Measurements from ENCODE around the gene DPP4. TPM values are rescaled to one million over a fixed set of nuclear protein-coding genes. Genes with fewer than 3 reads are reported as not detected.
"Not testable (repeated sequence)": the region's sequence is repeated elsewhere in the genome, so short reads cannot be mapped to it uniquely, and the experiment has no call there.

DPP4 gene
- total and polyA plus RNA-seq, 2 donors from 2014 or later, result 29.4 to 74.8 TPM

DNA sequence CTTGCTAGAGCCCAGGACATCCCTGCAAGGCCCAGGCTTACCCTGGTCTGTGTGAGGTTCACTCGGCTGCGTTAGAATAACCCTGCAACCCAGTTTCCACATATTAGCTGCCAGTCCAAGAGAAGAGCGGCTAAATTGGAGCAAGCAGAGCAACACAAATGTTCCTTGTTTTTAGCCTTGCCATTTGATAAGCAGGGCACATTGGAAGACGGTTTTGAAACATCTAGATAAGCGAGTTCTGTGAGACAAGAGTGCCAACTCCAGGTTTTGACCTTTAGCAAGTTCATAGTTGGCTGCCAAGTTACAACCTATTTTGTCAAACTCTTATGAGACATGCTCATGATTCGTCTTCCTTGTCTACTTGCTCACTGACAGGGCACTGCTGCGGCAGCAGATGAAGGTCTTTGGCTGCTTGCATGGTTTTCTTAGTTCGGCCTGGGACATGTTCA is 23.5 kb downstream of the DPP4 start:
- DNase-seq (no peak), FAIRE-seq (no peak)
- intact Hi-C loops (cut with DNase I), result no loop called here
- Histone ChIP-seq H3K27me3 (ENCODE audit: control insufficient read depth, insufficient read depth, low read length) (no peaks in the 10 kb centered on the region), H3K9me3 (ENCODE audit: control insufficient read depth in 2 of 3, insufficient read depth in 1 of 3, low read length in 3 of 3) (no peaks in the 10 kb centered on the region), H3K4me3 (ENCODE audit: low read length in 3 of 3) (no peak overlapping the region), H3K27ac (ENCODE audit: low read depth in 2 of 2, low read length in 2 of 2) (no peak overlapping the region), H3K36me3 (ENCODE audit: control insufficient read depth in 2 of 3, insufficient read depth in 3 of 3, low read length in 3 of 3) (no peaks in the 10 kb centered on the region), H3K9ac (ENCODE audit: low read length in 3 of 3) (no peak overlapping the region), H3K4me1 (ENCODE audit: control insufficient read depth in 2 of 3, insufficient read depth in 2 of 3, low read depth in 1 of 3, low read length in 3 of 3) (peaks cover 0 to 4% (median 0%) of the 10 kb centered on the region in 3 donors)
- TF ChIP-seq CTCF (IDR thresholded peaks at IDR 0.05; ENCODE audit: borderline replicate concordance, extremely low read depth, insufficient read depth), result no peak

DNA sequence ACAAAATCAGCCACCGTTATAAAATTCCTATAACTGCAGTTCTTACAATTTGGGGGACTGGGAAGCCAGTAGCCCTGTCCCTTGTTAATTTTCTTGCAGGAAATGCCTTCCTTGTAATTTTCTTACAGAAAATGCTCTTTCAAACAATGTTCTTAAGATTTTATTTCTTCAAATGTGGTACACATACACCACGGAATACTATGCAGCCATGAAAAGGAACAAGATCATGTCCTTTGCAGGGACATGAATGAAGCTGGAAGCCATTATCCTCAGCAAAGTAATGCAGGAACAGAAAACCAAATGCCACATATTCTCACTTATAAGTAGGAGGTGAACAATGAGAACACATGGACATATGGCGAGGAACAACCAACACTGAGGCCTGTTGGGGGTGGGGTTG is 24.9 kb downstream of the DPP4 start:
- H3K4me1 ChIP-seq (ENCODE audit: control insufficient read depth in 2 of 3, insufficient read depth in 2 of 3, low read depth in 1 of 3, low read length in 3 of 3); FAIRE-seq: not testable (repeated sequence)

DNA sequence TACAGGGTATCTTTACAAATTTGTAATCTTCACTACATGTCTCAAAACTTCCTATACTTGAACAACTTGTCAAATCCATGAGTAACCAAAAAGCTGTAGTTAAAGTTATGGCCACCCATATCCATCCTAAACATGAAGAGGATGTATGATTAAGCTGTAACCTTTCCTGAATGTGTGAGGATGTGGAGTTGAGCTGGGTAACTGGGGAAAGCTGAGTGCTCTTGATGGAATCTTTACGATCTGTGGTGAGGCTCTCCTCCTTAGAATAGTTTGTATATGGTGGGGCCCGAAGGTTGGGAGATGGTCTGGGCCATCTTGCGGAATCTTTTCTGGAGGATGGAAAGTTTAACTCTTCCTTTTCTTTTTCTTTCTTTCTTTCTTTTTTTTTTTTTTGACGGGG is 29.4 kb downstream of the DPP4 start:
- no peak for TF ChIP-seq CTCF (IDR thresholded peaks at IDR 0.05; ENCODE audit: borderline replicate concordance, extremely low read depth, insufficient read depth)
- Histone ChIP-seq H3K9ac (ENCODE audit: low read length in 3 of 3) (no peak overlapping the region), H3K4me3 (ENCODE audit: low read length in 3 of 3) (no peak overlapping the region), H3K9me3 (ENCODE audit: control insufficient read depth in 2 of 3, insufficient read depth in 1 of 3, low read length in 3 of 3) (no peaks in the 10 kb centered on the region), H3K36me3 (ENCODE audit: control insufficient read depth in 2 of 3, insufficient read depth in 3 of 3, low read length in 3 of 3) (peaks cover 0 to 2% (median 2%) of the 10 kb centered on the region in 3 donors), H3K27ac (ENCODE audit: low read depth in 2 of 2, low read length in 2 of 2) (no peak overlapping the region), H3K27me3 (ENCODE audit: control insufficient read depth, insufficient read depth, low read length) (no peaks in the 10 kb centered on the region), H3K4me1 (ENCODE audit: control insufficient read depth in 2 of 3, insufficient read depth in 2 of 3, low read depth in 1 of 3, low read length in 3 of 3) (no peaks in the 10 kb centered on the region)
- DNase-seq (no peak), FAIRE-seq (no peak)
- intact Hi-C loops (cut with DNase I), result no loop called here

More for the DNA sequence above, 24.9 kb downstream of the DPP4 start:
- H3K27me3 ChIP-seq (ENCODE audit: control insufficient read depth, insufficient read depth, low read length); intact Hi-C loops (cut with DNase I); H3K27ac ChIP-seq (ENCODE audit: low read depth in 2 of 2, low read length in 2 of 2); H3K4me3 ChIP-seq (ENCODE audit: low read length in 3 of 3); H3K9ac ChIP-seq (ENCODE audit: low read length in 3 of 3); DNase-seq; H3K9me3 ChIP-seq (ENCODE audit: control insufficient read depth in 2 of 3, insufficient read depth in 1 of 3, low read length in 3 of 3); H3K36me3 ChIP-seq (ENCODE audit: control insufficient read depth in 2 of 3, insufficient read depth in 3 of 3, low read length in 3 of 3): not testable (repeated sequence)

GRCh38 chr2:162043132-162043531 is 30.9 kb downstream of the DPP4 start:
- no peak for TF ChIP-seq CTCF (IDR thresholded peaks at IDR 0.05; ENCODE audit: borderline replicate concordance, extremely low read depth, insufficient read depth)
- no peak overlapping the region for H3K9ac ChIP-seq (ENCODE audit: low read length in 3 of 3)
- FAIRE-seq (no peak), DNase-seq (no peak)
- H3K27me3 ChIP-seq (ENCODE audit: control insufficient read depth, insufficient read depth, low read length), result no peaks in the 10 kb centered on the region
- no peak overlapping the region for H3K4me3 ChIP-seq (ENCODE audit: low read length in 3 of 3)
- no peaks in the 10 kb centered on the region for H3K4me1 ChIP-seq (ENCODE audit: control insufficient read depth in 2 of 3, insufficient read depth in 2 of 3, low read depth in 1 of 3, low read length in 3 of 3)
- no peak overlapping the region for H3K27ac ChIP-seq (ENCODE audit: low read depth in 2 of 2, low read length in 2 of 2)
- intact Hi-C loops (cut with DNase I), result no loop called here
- H3K36me3 ChIP-seq (ENCODE audit: control insufficient read depth in 2 of 3, insufficient read depth in 3 of 3, low read length in 3 of 3), result peaks cover 0 to 2% (median 2%) of the 10 kb centered on the region in 3 donors
- H3K9me3 ChIP-seq (ENCODE audit: control insufficient read depth in 2 of 3, insufficient read depth in 1 of 3, low read length in 3 of 3), result no peaks in the 10 kb centered on the region
